Endothelial cell of umbilical vein (primary cell): ENCODE results near the gene ATAD3A. TPM values are rescaled to one million over a fixed set of nuclear protein-coding genes. Genes with fewer than 3 reads are reported as not detected.

Experiments
- BruUV-seq: library from RNA; stranded (reverse); fragments of 400-500 nt; replicated peaks from 2 replicates; lab custom pipeline; 2021; lab: Mats Ljungman, UMichigan
- CTCF ChIA-PET: fragments of 300-600, 350-600 bp; sonication (Branson Sonifier 250); formaldehyde crosslinking; loops from one replicate; lab custom pipeline; 2021; ENCODE audit warnings: antibody characterized with exemption, inconsistent platforms; lab: Charles Lee
- POLR2A ChIA-PET: fragments of 300-600, 350-600 bp; sonication (Branson Sonifier 250); formaldehyde crosslinking; loops from one replicate; lab custom pipeline; 2021; ENCODE audit warnings: antibody characterized with exemption, inconsistent platforms; lab: Charles Lee
- DNase-seq: peaks from one replicate; pipeline ENCODE4 v3.0.0-alpha.2; 2011; ENCODE audit warnings: low read depth, low spot score
- FAIRE-seq: peaks from 2 replicates; lab custom pipeline; 2011; peaks lifted over from hg19 to GRCh38; lab: Jason Lieb, UNC
- H2AFZ ChIP-seq: 2 replicates; pipeline ENCODE4 v1.6.0; 2012; ENCODE audit warnings: low read depth, low read length, control low read depth, inconsistent platforms
- H3K27ac ChIP-seq: 2 replicates; pipeline ENCODE4 v1.5.1; 2011; ENCODE audit warnings: low read depth, mild to moderate bottlenecking, control low read depth, low read length, moderate library complexity; ENCODE audit not compliant: insufficient read depth
- H3K27me3 ChIP-seq, 2 experiments: 2 replicates each; pipeline versions ENCODE4 v1.6.0 to v1.6.1; 2011; ENCODE audit warnings: low read length in 2 of 2, mixed read lengths in 1 of 2; ENCODE audit not compliant: control insufficient read depth in 2 of 2, insufficient read depth in 2 of 2
- H3K36me3 ChIP-seq, 2 experiments: 2 replicates in 1 of 2; 3 replicates in 1 of 2; pipeline ENCODE4 v1.5.1; 2011; ENCODE audit warnings: low read length in 2 of 2, mild to moderate bottlenecking in 1 of 2, moderate library complexity in 1 of 2; ENCODE audit not compliant: control insufficient read depth in 2 of 2, insufficient read depth in 2 of 2; ENCODE audit errors: extremely low read depth in 1 of 2
- H3K4me1 ChIP-seq: 3 replicates; pipeline ENCODE4 v1.5.1; 2011; ENCODE audit warnings: mild to moderate bottlenecking, low read length; ENCODE audit not compliant: control insufficient read depth, insufficient read depth; ENCODE audit errors: extremely low read depth
- H3K4me2 ChIP-seq: 2 replicates; pipeline ENCODE4 v1.6.1; 2011; ENCODE audit warnings: low read length, control low read depth, mixed read lengths; ENCODE audit not compliant: insufficient read depth
- H3K4me3 ChIP-seq, 3 experiments: fragments of 200-600 bp in 1 of 3; sonication (generic), shearing (Covaris generic) in 1 of 3; replicated peaks in 1 of 3; 2 replicates each; pipeline ENCODE4 v1.5.1; 2011 to 2016; ENCODE audit warnings: control low read depth in 3 of 3, low read length in 3 of 3, mild to moderate bottlenecking in 2 of 3, inconsistent platforms in 1 of 3, low read depth in 1 of 3, moderate library complexity in 1 of 3; ENCODE audit not compliant: insufficient read depth in 1 of 3
- H3K79me2 ChIP-seq: 2 replicates; pipeline ENCODE4 v1.6.0; 2012; ENCODE audit warnings: low read length, inconsistent platforms; ENCODE audit not compliant: control insufficient read depth, insufficient read depth
- H3K9ac ChIP-seq: replicated peaks from 2 replicates; pipeline ENCODE3; 2011; ENCODE audit warnings: low read length, control low read depth; ENCODE audit not compliant: insufficient read depth; ENCODE audit errors: extremely low read depth
- H3K9me1 ChIP-seq: replicated peaks from 3 replicates; pipeline ENCODE4 v1.6.0; 2011; ENCODE audit warnings: mild to moderate bottlenecking, low read length; ENCODE audit not compliant: control insufficient read depth, insufficient read depth; ENCODE audit errors: extremely low read depth
- H3K9me3 ChIP-seq: replicated peaks from 2 replicates; pipeline ENCODE4 v1.5.1; 2012; ENCODE audit warnings: low read length, inconsistent platforms; ENCODE audit not compliant: control insufficient read depth, insufficient read depth
- H4K20me1 ChIP-seq: replicated peaks from 2 replicates; pipeline ENCODE3; 2011; ENCODE audit warnings: mild to moderate bottlenecking, low read length; ENCODE audit not compliant: control insufficient read depth, insufficient read depth; ENCODE audit errors: extremely low read depth
- EZH2 ChIP-seq: IDR thresholded peaks from 2 replicates; pipeline ENCODE4 v1.6.1; 2012; ENCODE audit warnings: borderline replicate concordance, low read depth, mild to moderate bottlenecking, moderate library complexity, low read length, inconsistent platforms; ENCODE audit not compliant: severe bottlenecking
- FOS ChIP-seq: IDR thresholded peaks from 2 replicates; pipeline ENCODE4 v1.6.1; 2011; ENCODE audit warnings: mild to moderate bottlenecking, low read length, moderate library complexity, borderline replicate concordance; ENCODE audit not compliant: insufficient read depth
- GATA2 ChIP-seq: IDR thresholded peaks from 2 replicates; pipeline ENCODE4 v1.7.0; 2011; ENCODE audit warnings: low read depth, mild to moderate bottlenecking, moderate library complexity, mixed read lengths, low read length; ENCODE audit not compliant: insufficient read length, insufficient read depth
- JUN ChIP-seq: IDR thresholded peaks from 2 replicates; pipeline ENCODE4 v1.6.1; 2011; ENCODE audit warnings: borderline replicate concordance, low read depth; ENCODE audit not compliant: insufficient read length, insufficient read depth
- MYC ChIP-seq: IDR thresholded peaks from one replicate; pipeline ENCODE4 v1.6.1; 2011; ENCODE audit warnings: mild to moderate bottlenecking, low read depth, low read length
- POLR2A ChIP-seq: IDR thresholded peaks from 2 replicates; pipeline ENCODE4 v1.6.1; 2012; ENCODE audit warnings: low read depth, mild to moderate bottlenecking, control low read depth, low read length
- POLR2AphosphoS5 ChIP-seq: IDR thresholded peaks from 2 replicates; pipeline ENCODE4 v1.6.1; 2012; ENCODE audit warnings: low read depth, mild to moderate bottlenecking, control low read depth, low read length, moderate library complexity; ENCODE audit not compliant: insufficient read depth
- dilution Hi-C: fragments of 300-500 bp; cut with MboI; formaldehyde crosslinking; loops from one replicate; pipeline ENCODE4 v1.15.0; 2019; ENCODE audit warnings: low sequenced_read_pairs; ENCODE audit not compliant: extremely low pct_ligation_motif_present
- intact Hi-C: fragments of 100-400 bp; cut with micrococcal nuclease; formaldehyde crosslinking; loops from one replicate; pipeline ENCODE4 v1.10.0; 2022
- polyA plus RNA-seq, 4 experiments: library from polyadenylated mRNA; depleted of rRNA in 3 of 4; stranded (reverse) in 3 of 4; unstranded in 1 of 4; fragments of >200 nt; gene quantifications; 2 replicates each; pipeline versions ENCODE4 v1.2.1 to v1.2.3, GENCODE V29; 2011 to 2012; ENCODE audit warnings: missing spikeins in 1 of 4
- total RNA-seq: library from RNA; stranded (reverse); gene quantifications from 2 replicates; pipeline ENCODE4 v1.2.3, GENCODE V29; 2021
- TF ChIP-seq, protein P1 (sequence below), 2 donors: IDR thresholded peaks; 1 replicate in 1 of 2; 2 replicates in 1 of 2; pipeline ENCODE4 v1.5.1; 2011; ENCODE audit warnings: low read length in 2 of 2, mild to moderate bottlenecking in 2 of 2, moderate library complexity in 2 of 2, control low read depth in 1 of 2, inconsistent platforms in 1 of 2, low read depth in 1 of 2; ENCODE audit not compliant: insufficient read depth in 1 of 2; ENCODE audit errors: extremely low read depth in 1 of 2
- TF ChIP-seq, protein P2 (sequence below): IDR thresholded peaks from 2 replicates; pipeline ENCODE4 v1.6.1; 2011; ENCODE audit not compliant: insufficient read depth, insufficient read length

ATAD3A gene
- total and polyA plus RNA-seq, 2 donors (not counting 3 experiments of a cell fraction or from before 2014, with no cell fraction given): 24.9 to 55.2 TPM

DNA sequence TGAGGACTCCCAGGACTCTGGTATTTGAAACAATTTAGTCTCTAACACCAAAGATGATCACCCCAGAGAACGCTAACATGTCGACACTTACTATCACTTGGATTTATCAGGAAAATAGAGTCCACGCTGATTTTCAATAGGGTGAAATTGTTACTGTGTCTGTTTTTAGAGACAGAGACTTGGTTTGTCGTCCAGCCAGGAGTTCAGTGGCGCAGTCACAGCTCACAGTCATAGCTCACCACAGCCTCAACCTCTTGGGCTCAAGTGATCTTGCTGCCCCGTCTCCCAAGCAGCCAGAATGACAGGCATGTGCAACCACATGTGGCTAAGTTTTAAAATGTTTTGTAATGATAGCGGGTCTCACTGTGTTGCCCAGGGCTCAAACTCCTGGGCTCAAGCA lies 57.4 kb downstream of the ATAD3A start:
- dilution Hi-C loops: no loop called here

More for the DNA sequence above, 57.4 kb downstream of the ATAD3A start:
- Histone ChIP-seq H3K4me2 (no peak overlapping the region), H3K36me3 (peaks cover 3 to 4% of the 10 kb centered on the region in 2 experiments), H3K79me2 (peaks cover 97% of the 10 kb centered on the region), H3K9ac (no peak overlapping the region), H3K4me3 (no peak overlapping the region), H4K20me1 (peaks cover 4% of the 10 kb centered on the region), H3K4me1 (peaks cover 15% of the 10 kb centered on the region), H3K9me3 (no peaks in the 10 kb centered on the region), H3K27ac (no peak overlapping the region), H3K9me1 (no peaks in the 10 kb centered on the region), H3K27me3 (no peaks in the 10 kb centered on the region), H2AFZ (no peak overlapping the region)
- no TSS peak for BruUV-seq
- TF ChIP-seq JUN (no peak), MYC (no peak), POLR2A (no peak), GATA2 (no peak), EZH2 (no peak), FOS (no peak), POLR2AphosphoS5 (no peak)
- TF ChIP-seq, protein P1, sequence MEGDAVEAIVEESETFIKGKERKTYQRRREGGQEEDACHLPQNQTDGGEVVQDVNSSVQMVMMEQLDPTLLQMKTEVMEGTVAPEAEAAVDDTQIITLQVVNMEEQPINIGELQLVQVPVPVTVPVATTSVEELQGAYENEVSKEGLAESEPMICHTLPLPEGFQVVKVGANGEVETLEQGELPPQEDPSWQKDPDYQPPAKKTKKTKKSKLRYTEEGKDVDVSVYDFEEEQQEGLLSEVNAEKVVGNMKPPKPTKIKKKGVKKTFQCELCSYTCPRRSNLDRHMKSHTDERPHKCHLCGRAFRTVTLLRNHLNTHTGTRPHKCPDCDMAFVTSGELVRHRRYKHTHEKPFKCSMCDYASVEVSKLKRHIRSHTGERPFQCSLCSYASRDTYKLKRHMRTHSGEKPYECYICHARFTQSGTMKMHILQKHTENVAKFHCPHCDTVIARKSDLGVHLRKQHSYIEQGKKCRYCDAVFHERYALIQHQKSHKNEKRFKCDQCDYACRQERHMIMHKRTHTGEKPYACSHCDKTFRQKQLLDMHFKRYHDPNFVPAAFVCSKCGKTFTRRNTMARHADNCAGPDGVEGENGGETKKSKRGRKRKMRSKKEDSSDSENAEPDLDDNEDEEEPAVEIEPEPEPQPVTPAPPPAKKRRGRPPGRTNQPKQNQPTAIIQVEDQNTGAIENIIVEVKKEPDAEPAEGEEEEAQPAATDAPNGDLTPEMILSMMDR (IDR thresholded peaks at IDR 0.05; ENCODE audit: extremely low read depth in 1 of 2, insufficient read depth in 1 of 2, low read depth in 1 of 2, low read length in 2 of 2): no peak
- TF ChIP-seq, protein P2, sequence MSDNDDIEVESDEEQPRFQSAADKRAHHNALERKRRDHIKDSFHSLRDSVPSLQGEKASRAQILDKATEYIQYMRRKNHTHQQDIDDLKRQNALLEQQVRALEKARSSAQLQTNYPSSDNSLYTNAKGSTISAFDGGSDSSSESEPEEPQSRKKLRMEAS: no peak
- ChIA-PET POLR2A (no interaction called here), CTCF (no interaction called here)
- FAIRE-seq (no peak), DNase-seq (no peak)
- intact Hi-C loops: no loop called here
